Endodermal cell (in vitro differentiated cells): ENCODE measurements around the gene SND1. TPM values are rescaled to one million over a fixed set of nuclear protein-coding genes. Genes with fewer than 3 reads are reported as not detected.

ENCODE experiments used
- DNase-seq: peaks from one replicate; pipeline ENCODE4 v3.0.0-alpha.2; 2017
- H3K27ac ChIP-seq: 2 replicates; pipeline ENCODE4 v1.5.1; 2013; ENCODE audit warnings: mild to moderate bottlenecking, low read depth, low read length, moderate library complexity
- H3K27me3 ChIP-seq: 2 replicates; pipeline ENCODE4 v1.6.1; 2013; ENCODE audit warnings: mild to moderate bottlenecking, low read length, moderate library complexity; ENCODE audit not compliant: insufficient read depth, control insufficient read depth, poor library complexity, severe bottlenecking
- H3K36me3 ChIP-seq: 2 replicates; pipeline ENCODE4 v1.7.0; 2013; ENCODE audit warnings: mild to moderate bottlenecking, low read length, moderate library complexity; ENCODE audit not compliant: control insufficient read depth, insufficient read depth
- H3K4me1 ChIP-seq: one replicate; pipeline ENCODE4 v1.7.0; 2013; ENCODE audit warnings: low read length; ENCODE audit not compliant: control insufficient read depth, insufficient read depth
- H3K4me3 ChIP-seq: 2 replicates; pipeline ENCODE4 v1.5.1; 2013; ENCODE audit warnings: mild to moderate bottlenecking, low read length, moderate library complexity
- H3K9ac ChIP-seq: 2 replicates; pipeline ENCODE4 v1.6.1; 2013; ENCODE audit warnings: mild to moderate bottlenecking, low read length, moderate library complexity; ENCODE audit not compliant: poor library complexity, severe bottlenecking; ENCODE audit errors: extremely low read depth
- H3K9me3 ChIP-seq: 2 replicates; pipeline ENCODE4 v1.6.1; 2013; ENCODE audit warnings: mild to moderate bottlenecking, low read length, moderate library complexity; ENCODE audit not compliant: control insufficient read depth
- H3K27ac Mint-ChIP-seq: 2 replicates; pipeline ENCODE4 v1.8.0; 2020; ENCODE audit warnings: mixed read lengths
- H3K27me3 Mint-ChIP-seq: 2 replicates; pipeline ENCODE4 v1.8.0; 2021; ENCODE audit warnings: mild to moderate bottlenecking, mixed read lengths; ENCODE audit not compliant: insufficient read depth
- H3K36me3 Mint-ChIP-seq: 2 replicates; pipeline ENCODE4 v1.8.0; 2020; ENCODE audit warnings: low read depth, mixed read lengths
- H3K4me1 Mint-ChIP-seq: 2 replicates; pipeline ENCODE4 v1.8.0; 2020; ENCODE audit warnings: mixed read lengths
- H3K4me3 Mint-ChIP-seq: 2 replicates; pipeline ENCODE4 v1.8.0; 2020; ENCODE audit warnings: mild to moderate bottlenecking, moderate library complexity, mixed read lengths
- H3K9me3 Mint-ChIP-seq: 2 replicates; pipeline ENCODE4 v1.8.0; 2020; ENCODE audit warnings: mild to moderate bottlenecking, mixed read lengths
- CTCF ChIP-seq: fragments of 200-600 bp; sonication (generic); conservative IDR thresholded peaks from 2 replicates; pipeline ENCODE4 v1.5.0; 2021; ENCODE audit warnings: antibody characterized with exemption, mild to moderate bottlenecking
- WGBS, 2 experiments: methylation state at CpG; one replicate each; pipeline versions ENCODE4 v1.1.5 to v1.1.7; 2013; ENCODE audit warnings: missing lambda C conversion rate in 2 of 2, mixed read lengths in 1 of 2; ENCODE audit not compliant: insufficient coverage in 1 of 2, insufficient read length in 1 of 2; 5-methylcytosine and 5-hydroxymethylcytosine counted together
- total RNA-seq, 2 donors: library from RNA; stranded (reverse); fragmentation: NEBNext Ultra II Directional in 1 of 2; extraction: Animal tissue kit (Norgen Biotek cat#: 25700) in 1 of 2; gene quantifications; 2 replicates in 1 of 2; 3 replicates in 1 of 2; pipeline ENCODE4 v1.2.1, GENCODE V29; 2021

The SND1 gene
- total RNA-seq, 2 donors from 2014 or later, result 240 to 267 TPM

DNA sequence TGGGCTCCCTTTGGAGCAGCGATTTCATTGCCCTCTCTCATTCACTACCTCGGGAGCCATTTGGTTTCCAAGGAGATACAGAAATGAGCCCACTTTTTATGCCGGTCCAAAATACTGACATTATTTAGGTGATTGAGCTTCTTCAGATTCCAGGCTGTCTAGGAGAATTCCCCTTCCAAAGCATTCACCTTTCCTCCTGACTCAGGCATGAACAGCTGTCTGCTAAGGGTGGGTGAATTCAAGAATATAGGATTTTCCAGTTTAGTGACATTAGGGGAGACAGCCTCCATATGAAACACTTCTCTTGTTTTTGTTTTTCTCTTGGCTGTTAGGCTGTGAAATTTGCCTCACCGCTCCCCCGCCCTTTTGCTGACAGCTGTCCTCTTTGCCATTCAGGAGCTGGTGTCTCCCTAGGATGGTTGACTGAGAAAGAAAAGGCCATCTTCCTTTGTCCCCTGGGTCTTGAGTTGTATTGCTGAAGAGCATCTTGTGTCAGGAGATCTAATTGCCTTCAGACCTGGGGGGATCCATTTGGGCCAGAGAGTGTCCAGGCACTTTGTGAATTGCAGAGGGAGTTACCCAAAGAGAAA is 322.5 kb downstream of the SND1 start:
- Mint-ChIP-seq H3K27ac (no peak overlapping the region), H3K36me3 (peaks cover 41% of the 10 kb centered on the region), H3K27me3 (no peaks in the 10 kb centered on the region), H3K9me3 (peaks cover 18% of the 10 kb centered on the region), H3K4me3 (no peak overlapping the region), H3K4me1 (peaks cover 10% of the 10 kb centered on the region)
- no peaks in the 10 kb centered on the region for H3K4me1 ChIP-seq
- no peak for DNase-seq
- no peak overlapping the region for H3K9ac ChIP-seq
- no peaks in the 10 kb centered on the region for H3K27me3 ChIP-seq
- no peak overlapping the region for H3K4me3 ChIP-seq
- H3K36me3 ChIP-seq, result peaks cover 59% of the 10 kb centered on the region
- WGBS, 2 experiments, result 92% methylated on average over 5 of the region's 5 CpGs; no CpG with 5 or more reads in 1 of the 2 experiments
- H3K9me3 ChIP-seq, result peaks cover 26% of the 10 kb centered on the region
- H3K27ac ChIP-seq, result peak overlapping the region; percentile 25
- TF ChIP-seq CTCF, result no peak

- no peak for DNase-seq
- Mint-ChIP-seq H3K4me3 (no peak overlapping the region), H3K4me1 (peaks cover 13% of the 10 kb centered on the region), H3K9me3 (peaks cover 18% of the 10 kb centered on the region), H3K36me3 (peaks cover 39% of the 10 kb centered on the region), H3K27ac (no peak overlapping the region), H3K27me3 (no peaks in the 10 kb centered on the region)
- Histone ChIP-seq H3K9me3 (peaks cover 26% of the 10 kb centered on the region), H3K4me1 (no peaks in the 10 kb centered on the region), H3K27me3 (no peaks in the 10 kb centered on the region), H3K36me3 (peaks cover 49% of the 10 kb centered on the region), H3K9ac (no peak overlapping the region), H3K4me3 (no peak overlapping the region), H3K27ac (peak overlapping the region; percentile 87)
- TF ChIP-seq CTCF, result no peak
- 78 to 92% methylated on average over 4 to 6 of the region's 6 CpGs for WGBS, 2 experiments
Observed at GRCh38 chr7:127976056-127976737, 324.2 kb downstream of the SND1 start.

GRCh38 chr7:127976738-127977120 is 324.7 kb downstream of the SND1 start:
- Histone ChIP-seq H3K27ac (peak overlapping the region; percentile 87), H3K9me3 (peaks cover 26% of the 10 kb centered on the region), H3K36me3 (peaks cover 45% of the 10 kb centered on the region), H3K4me3 (no peak overlapping the region), H3K9ac (no peak overlapping the region), H3K27me3 (no peaks in the 10 kb centered on the region), H3K4me1 (no peaks in the 10 kb centered on the region)
- TF ChIP-seq CTCF, result no peak
- WGBS, 2 experiments, result 86 to 93% methylated on average over 7 of the region's 7 CpGs
- H3K9me3 Mint-ChIP-seq, result peaks cover 18% of the 10 kb centered on the region
- H3K36me3 Mint-ChIP-seq, result peaks cover 36% of the 10 kb centered on the region
- no peak overlapping the region for H3K4me3 Mint-ChIP-seq
- DNase-seq, result no peak
- no peaks in the 10 kb centered on the region for H3K27me3 Mint-ChIP-seq
- H3K4me1 Mint-ChIP-seq, result peaks cover 13% of the 10 kb centered on the region
- no peak overlapping the region for H3K27ac Mint-ChIP-seq
